GM18858 (cell line): Measurements from ENCODE around the gene GPR39.

Experiments
- ATAC-seq: cut with Tn5 transposase; IDR thresholded peaks from one replicate; pipeline ENCODE4 v1.9.1; 2021; ENCODE audit not compliant: unreplicated experiment

GPR39 gene

GRCh38 chr2:132597831-132598230, 181.2 kb downstream of the GPR39 start:
- ATAC-seq, result no peak

GRCh38 chr2:132598536-132598935, 181.9 kb downstream of the GPR39 start:
- ATAC-seq, result no peak

GRCh38 chr2:132599556-132599955, 183.0 kb downstream of the GPR39 start:
- no peak for ATAC-seq

- ATAC-seq, result no peak
Measured at GRCh38 chr2:132604561-132604960, 188.0 kb downstream of the GPR39 start.

GRCh38 chr2:132605236-132606180, 188.9 kb downstream of the GPR39 start:
- no peak for ATAC-seq

GRCh38 chr2:132606649-132607048, 190.0 kb downstream of the GPR39 start:
- ATAC-seq, result no peak

- ATAC-seq, result no peak
Measured at GRCh38 chr2:132607426-132608090, 191.0 kb downstream of the GPR39 start.

GRCh38 chr2:132608311-132608710, 191.7 kb downstream of the GPR39 start:
- no peak for ATAC-seq

GRCh38 chr2:132609101-132609890, 192.7 kb downstream of the GPR39 start:
- no peak for ATAC-seq

- no peak for ATAC-seq
Measured at GRCh38 chr2:132611719-132612118, 195.1 kb downstream of the GPR39 start.

- no peak for ATAC-seq
Measured at GRCh38 chr2:132615329-132616085, 198.9 kb downstream of the GPR39 start.

GRCh38 chr2:132617989-132618388, 201.4 kb downstream of the GPR39 start:
- ATAC-seq, result no peak

- ATAC-seq, result no peak
Measured at GRCh38 chr2:132618734-132619133, 202.1 kb downstream of the GPR39 start.

GRCh38 chr2:132620115-132620514, 203.5 kb downstream of the GPR39 start:
- no peak for ATAC-seq

- ATAC-seq, result no peak
Measured at GRCh38 chr2:132621131-132621875, 204.7 kb downstream of the GPR39 start.

GRCh38 chr2:132623096-132623839, 206.7 kb downstream of the GPR39 start:
- ATAC-seq, result no peak

- no peak for ATAC-seq
Measured at GRCh38 chr2:132627536-132627935, 210.9 kb downstream of the GPR39 start.

- ATAC-seq, result no peak
Measured at GRCh38 chr2:132632000-132632649, 215.5 kb downstream of the GPR39 start.

GRCh38 chr2:132633635-132634034, 217.0 kb downstream of the GPR39 start:
- no peak for ATAC-seq
